NCI-H774 (cell line): ENCODE results near the gene CDK2.
A peak's percentile ranks its signal among the peaks of the same experiment; 100 is the strongest.

ENCODE experiments used
- DNase-seq: peaks from one replicate; lab custom pipeline; 2025; lab: John Stamatoyannopoulos, UW

CDK2 gene

DNA sequence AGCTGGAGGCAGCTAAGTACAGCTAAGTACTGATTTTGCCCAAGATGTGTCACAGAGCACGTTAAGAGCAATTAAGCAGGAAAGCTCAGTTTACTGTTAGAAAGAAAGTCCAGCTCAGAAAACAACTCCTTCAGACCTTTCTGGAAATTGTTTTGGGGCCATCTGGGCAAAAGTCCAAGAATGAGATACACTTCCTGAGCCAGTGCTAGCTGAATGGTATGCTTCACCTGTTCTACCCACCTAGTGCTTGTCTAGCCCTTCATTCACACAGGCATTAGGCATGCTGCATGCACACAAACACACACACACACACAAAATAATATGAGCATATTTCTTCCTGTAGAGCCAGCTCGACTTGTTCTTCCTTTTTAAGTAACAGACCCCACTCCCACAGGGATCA lies 47.6 kb downstream of the CDK2 start:
- DNase-seq = peak; percentile 39

- DNase-seq = no peak
These were observed 50.6 kb downstream of the CDK2 start for GRCh38 chr12:56017181-56017580.

- DNase-seq = no peak
These were observed 51.7 kb downstream of the CDK2 start for GRCh38 chr12:56018356-56018755.

GRCh38 chr12:56020423-56021184 lies 54.0 kb downstream of the CDK2 start, which contains the start of gene IKZF4:
IKZF4 (plus strand) TSS chr12:56021043; CDS start chr12:56021494, 451 bp downstream.
- no peak for DNase-seq

DNA sequence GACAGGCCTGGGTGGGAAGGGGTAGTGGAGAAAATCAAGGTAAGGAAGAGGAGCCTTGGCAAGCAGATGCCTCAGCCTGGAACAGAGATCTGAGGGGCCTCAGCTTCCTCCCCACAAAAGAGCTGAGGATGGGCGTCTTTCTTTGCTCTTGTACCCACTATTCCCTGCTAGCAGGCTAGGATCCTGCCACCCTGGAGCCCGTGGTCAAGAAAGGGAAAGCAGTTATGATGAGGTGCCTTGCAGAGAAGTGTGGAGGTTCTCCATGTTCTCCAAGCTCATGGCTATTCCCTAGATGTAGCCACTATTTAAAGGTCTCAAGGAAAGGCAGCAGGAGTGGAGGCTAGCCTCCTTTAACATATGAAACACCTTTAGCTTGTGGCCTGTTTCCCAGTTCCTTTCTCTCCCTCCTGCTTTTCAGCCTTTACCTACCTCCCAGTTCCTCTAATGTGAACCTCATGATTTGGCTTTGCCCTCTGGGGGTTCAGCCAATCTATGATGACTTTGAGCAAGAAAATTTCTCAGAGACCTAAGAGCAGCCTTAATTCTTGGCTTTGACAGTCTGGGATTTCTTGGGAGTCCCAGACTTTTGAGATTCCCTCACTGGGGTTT lies 55.4 kb downstream of the CDK2 start:
- DNase-seq = no peak
